H9 (cell line): ENCODE data around the gene FEM1B. TPM values are rescaled to one million over a fixed set of nuclear protein-coding genes. Genes with fewer than 3 reads are reported as not detected.

Source experiments
- DNase-seq: peaks from one replicate; pipeline ENCODE4 v3.0.0-alpha.2; 2017
- H2AFZ ChIP-seq: one replicate; pipeline ENCODE4 v1.6.1; 2013; ENCODE audit warnings: mild to moderate bottlenecking, low read length, control low read depth, moderate library complexity
- H2AK5ac ChIP-seq: 2 replicates; pipeline ENCODE4 v1.6.1; 2013; ENCODE audit warnings: low read length, control low read depth, mixed read lengths; ENCODE audit not compliant: insufficient read length
- H2BK120ac ChIP-seq: one replicate; pipeline ENCODE4 v1.6.1; 2013; ENCODE audit warnings: low read depth, mild to moderate bottlenecking, low read length, control low read depth, inconsistent platforms; ENCODE audit not compliant: poor library complexity, severe bottlenecking
- H2BK12ac ChIP-seq: 2 replicates; pipeline ENCODE4 v1.6.1; 2013; ENCODE audit warnings: low read length, control low read depth, mixed read lengths, low read depth; ENCODE audit not compliant: insufficient read length
- H2BK15ac ChIP-seq: 2 replicates; pipeline ENCODE4 v1.6.1; 2013; ENCODE audit warnings: low read depth, low read length, control low read depth
- H2BK20ac ChIP-seq: one replicate; pipeline ENCODE4 v1.6.1; 2013; ENCODE audit warnings: low read depth, mild to moderate bottlenecking, low read length, control low read depth, inconsistent platforms; ENCODE audit not compliant: poor library complexity, severe bottlenecking
- H2BK5ac ChIP-seq: 2 replicates; pipeline ENCODE4 v1.6.1; 2013; ENCODE audit warnings: low read length, control low read depth, mixed read lengths; ENCODE audit not compliant: insufficient read length
- H3K14ac ChIP-seq: 2 replicates; pipeline ENCODE4 v1.6.1; 2013; ENCODE audit warnings: low read length, control low read depth; ENCODE audit not compliant: insufficient read depth
- H3K18ac ChIP-seq: 2 replicates; pipeline ENCODE4 v1.6.1; 2013; ENCODE audit warnings: low read depth, mild to moderate bottlenecking, mixed read lengths, low read length, control low read depth; ENCODE audit not compliant: insufficient read length
- H3K23ac ChIP-seq: 2 replicates; pipeline ENCODE4 v1.6.1; 2013; ENCODE audit warnings: low read length, control low read depth, mixed read lengths, low read depth; ENCODE audit not compliant: insufficient read length
- H3K23me2 ChIP-seq: 2 replicates; pipeline ENCODE4 v1.6.1; 2013; ENCODE audit warnings: low read depth, mild to moderate bottlenecking, mixed read lengths, low read length, control low read depth; ENCODE audit not compliant: insufficient read length, poor library complexity, severe bottlenecking
- H3K27ac ChIP-seq: 2 replicates; pipeline ENCODE4 v1.5.1; 2013; ENCODE audit warnings: low read length, control low read depth, mixed read lengths, low read depth; ENCODE audit not compliant: insufficient read length
- H3K27me3 ChIP-seq: 2 replicates; pipeline ENCODE4 v1.6.1; 2013; ENCODE audit warnings: low read length, control low read depth, inconsistent platforms; ENCODE audit not compliant: insufficient read depth
- H3K4ac ChIP-seq: 2 replicates; pipeline ENCODE4 v1.6.1; 2013; ENCODE audit warnings: low read depth, mild to moderate bottlenecking, control low read depth, inconsistent platforms, low read length, moderate library complexity
- H3K4me1 ChIP-seq: 2 replicates; pipeline ENCODE4 v1.6.1; 2013; ENCODE audit warnings: low read length, control low read depth, inconsistent platforms; ENCODE audit not compliant: insufficient read depth
- H3K4me2 ChIP-seq: 2 replicates; pipeline ENCODE4 v1.6.1; 2013; ENCODE audit warnings: low read length, control low read depth, mixed read lengths; ENCODE audit not compliant: insufficient read length, insufficient read depth
- H3K56ac ChIP-seq: 2 replicates; pipeline ENCODE4 v1.6.1; 2013; ENCODE audit warnings: low read depth, mild to moderate bottlenecking, mixed read lengths, low read length, control low read depth; ENCODE audit not compliant: insufficient read length
- H3K79me1 ChIP-seq: 2 replicates; pipeline ENCODE4 v1.6.1; 2013; ENCODE audit warnings: low read depth, mild to moderate bottlenecking, moderate library complexity, low read length, control low read depth, inconsistent platforms; ENCODE audit not compliant: insufficient read depth, poor library complexity, severe bottlenecking
- H3K79me2 ChIP-seq: 2 replicates; pipeline ENCODE4 v1.6.1; 2013; ENCODE audit warnings: low read length, control low read depth, inconsistent platforms; ENCODE audit not compliant: insufficient read depth
- H3K9ac ChIP-seq: 2 replicates; pipeline ENCODE4 v1.6.1; 2013; ENCODE audit warnings: low read length, control low read depth, mixed read lengths; ENCODE audit not compliant: insufficient read length; ENCODE audit errors: extremely low read depth
- H3K9me3 ChIP-seq: one replicate; pipeline ENCODE4 v1.6.1; 2013; ENCODE audit warnings: low read depth, low read length, inconsistent platforms; ENCODE audit not compliant: control insufficient read depth
- H3T11ph ChIP-seq: one replicate; pipeline ENCODE4 v1.6.1; 2013; ENCODE audit warnings: mild to moderate bottlenecking, low read length, control low read depth, inconsistent platforms
- H4K20me1 ChIP-seq: one replicate; pipeline ENCODE4 v1.6.1; 2013; ENCODE audit not compliant: control insufficient read depth, insufficient read length, insufficient read depth
- H4K5ac ChIP-seq: 2 replicates; pipeline ENCODE4 v1.6.1; 2013; ENCODE audit warnings: low read depth, mild to moderate bottlenecking, mixed read lengths, low read length, control low read depth; ENCODE audit not compliant: insufficient read length
- H4K8ac ChIP-seq: replicated peaks from 2 replicates; pipeline ENCODE4 v1.6.1; 2013; ENCODE audit warnings: low read length, control low read depth, mixed read lengths, low read depth; ENCODE audit not compliant: insufficient read length
- H4K91ac ChIP-seq: 2 replicates; pipeline ENCODE4 v1.6.1; 2013; ENCODE audit warnings: low read depth, mild to moderate bottlenecking, moderate library complexity, mixed read lengths, low read length, control low read depth; ENCODE audit not compliant: insufficient read length
- H3K27ac Mint-ChIP-seq, 3 experiments: 2 replicates in 2 of 3; 3 replicates in 1 of 3; pipeline ENCODE4 v1.8.0; 2020 to 2021; ENCODE audit warnings: mixed read lengths in 3 of 3, mild to moderate bottlenecking in 1 of 3, moderate library complexity in 1 of 3
- H3K27me3 Mint-ChIP-seq: 2 replicates; pipeline ENCODE4 v1.8.0; 2021; ENCODE audit warnings: low read depth, mild to moderate bottlenecking, moderate library complexity, mixed read lengths
- H3K36me3 Mint-ChIP-seq, 3 experiments: 2 replicates in 2 of 3; 3 replicates in 1 of 3; pipeline ENCODE4 v1.8.0; 2020 to 2021; ENCODE audit warnings: low read depth in 3 of 3, mixed read lengths in 3 of 3; ENCODE audit not compliant: insufficient read depth in 1 of 3
- H3K4me1 Mint-ChIP-seq, 2 experiments: 2 replicates each; pipeline ENCODE4 v1.8.0; 2020; ENCODE audit warnings: mixed read lengths in 2 of 2
- H3K4me3 Mint-ChIP-seq, 2 experiments: 2 replicates in 1 of 2; 3 replicates in 1 of 2; pipeline ENCODE4 v1.8.0; 2020 to 2021; ENCODE audit warnings: mild to moderate bottlenecking in 2 of 2, mixed read lengths in 2 of 2, moderate library complexity in 1 of 2
- H3K9me3 Mint-ChIP-seq, 2 experiments: 2 replicates in 1 of 2; 3 replicates in 1 of 2; pipeline ENCODE4 v1.8.0; 2020; ENCODE audit warnings: mild to moderate bottlenecking in 2 of 2, mixed read lengths in 2 of 2, moderate library complexity in 1 of 2
- WGBS: extraction: QIAGEN DNeasy Blood & Tissue Kit; methylation state at CpG from one replicate; pipeline ENCODE4 v1.1.7; 2013; ENCODE audit warnings: missing lambda C conversion rate, low lambda C conversion rate, mixed read lengths; ENCODE audit not compliant: insufficient read length; ENCODE audit errors: extremely low coverage; 5-methylcytosine and 5-hydroxymethylcytosine counted together
- total RNA-seq: library from RNA; stranded (reverse); gene quantifications from 2 replicates; pipeline ENCODE4 v1.2.1, GENCODE V29; 2021
- TF ChIP-seq, protein P1 (sequence below): fragments of 200-600 bp; sonication (generic); conservative IDR thresholded peaks from 3 replicates; pipeline ENCODE4 v1.8.0; 2021; ENCODE audit warnings: antibody characterized with exemption, mild to moderate bottlenecking

Gene FEM1B
- total RNA-seq, 1 experiment from 2014 or later: 77.9 TPM

- peak overlapping the region; percentile 61 for H3K4me2 ChIP-seq
These were observed 877 bp upstream of the FEM1B start for GRCh38 chr15:68276668-68277067.

More at GRCh38 chr15:68276668-68277067, 877 bp upstream of the FEM1B start:
- Histone ChIP-seq H2AFZ (no peak overlapping the region), H3K23ac (no peak overlapping the region), H3K9ac (peak overlapping the region; percentile 61), H2BK15ac (no peak overlapping the region), H3T11ph (no peak overlapping the region), H2BK12ac (no peak overlapping the region), H3K4me1 (peaks cover 7% of the 10 kb centered on the region; the same call in 1 of the 2 replicates), H4K8ac (no peak overlapping the region), H4K91ac (no peak overlapping the region), H4K5ac (peak overlapping the region; percentile 13), H3K9me3 (no peaks in the 10 kb centered on the region), H3K18ac (peak overlapping the region; percentile 43), H3K27me3 (no peaks in the 10 kb centered on the region), H2BK5ac (no peak overlapping the region), H2BK20ac (no peak overlapping the region), H4K20me1 (no peaks in the 10 kb centered on the region), H3K4ac (no peak overlapping the region), H3K23me2 (peaks cover 16% of the 10 kb centered on the region), H2BK120ac (no peak overlapping the region), H3K79me1 (no peaks in the 10 kb centered on the region), H3K79me2 (peaks cover 26% of the 10 kb centered on the region), H2AK5ac (no peak overlapping the region), H3K27ac (peak overlapping the region; percentile 86), H3K56ac (no peak overlapping the region), H3K14ac (peak overlapping the region; percentile 57; the same call in 1 of the 2 replicates)
- TF ChIP-seq, protein P1, sequence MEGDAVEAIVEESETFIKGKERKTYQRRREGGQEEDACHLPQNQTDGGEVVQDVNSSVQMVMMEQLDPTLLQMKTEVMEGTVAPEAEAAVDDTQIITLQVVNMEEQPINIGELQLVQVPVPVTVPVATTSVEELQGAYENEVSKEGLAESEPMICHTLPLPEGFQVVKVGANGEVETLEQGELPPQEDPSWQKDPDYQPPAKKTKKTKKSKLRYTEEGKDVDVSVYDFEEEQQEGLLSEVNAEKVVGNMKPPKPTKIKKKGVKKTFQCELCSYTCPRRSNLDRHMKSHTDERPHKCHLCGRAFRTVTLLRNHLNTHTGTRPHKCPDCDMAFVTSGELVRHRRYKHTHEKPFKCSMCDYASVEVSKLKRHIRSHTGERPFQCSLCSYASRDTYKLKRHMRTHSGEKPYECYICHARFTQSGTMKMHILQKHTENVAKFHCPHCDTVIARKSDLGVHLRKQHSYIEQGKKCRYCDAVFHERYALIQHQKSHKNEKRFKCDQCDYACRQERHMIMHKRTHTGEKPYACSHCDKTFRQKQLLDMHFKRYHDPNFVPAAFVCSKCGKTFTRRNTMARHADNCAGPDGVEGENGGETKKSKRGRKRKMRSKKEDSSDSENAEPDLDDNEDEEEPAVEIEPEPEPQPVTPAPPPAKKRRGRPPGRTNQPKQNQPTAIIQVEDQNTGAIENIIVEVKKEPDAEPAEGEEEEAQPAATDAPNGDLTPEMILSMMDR: no peak
- H3K9me3 Mint-ChIP-seq: no peaks in the 10 kb centered on the region
- peak overlapping the region; percentile 98 to 99 (median 98); a peak in 6 of 7 replicates for H3K27ac Mint-ChIP-seq
- H3K4me1 Mint-ChIP-seq: peaks cover 50 to 64% of the 10 kb centered on the region in 2 experiments
- no CpG with 5 or more reads among the region's 3 CpGs for WGBS
- peaks cover 0 to 19% (median 0%) of the 10 kb centered on the region in 3 experiments; a peak in 3 of 7 replicates for H3K36me3 Mint-ChIP-seq
- peak overlapping the region; percentile 97 to 98 for H3K4me3 Mint-ChIP-seq
- no peaks in the 10 kb centered on the region for H3K27me3 Mint-ChIP-seq
- DNase-seq: no peak
